ENCODE measurements around the gene CENPN.

CENPN gene

GRCh38 chr16:81077076-81077940, 70.3 kb downstream of the CENPN start, which contains the start of gene C16orf46:
Gene C16orf46 (minus strand): TSS chr16:81077238. CDS start chr16:81063955, 13,283 bp downstream.
- peak; percentile 85 to 97 (median 87) for DNase-seq (ENCODE audit: low read depth in 3 of 3, low spot score in 1 of 3)

- DNase-seq (ENCODE audit: low read depth in 3 of 3, low spot score in 1 of 3) = no peak
Observed at GRCh38 chr16:81080233-81080632, 73.2 kb downstream of the CENPN start.

- DNase-seq (ENCODE audit: low read depth in 3 of 3, low spot score in 1 of 3) = no peak
Observed at GRCh38 chr16:81081014-81081413, 74.0 kb downstream of the CENPN start.
